Eye (tissue), 1 donor: ENCODE results near the gene CDH24.
A peak's percentile ranks its signal among the peaks of the same experiment; 100 is the strongest.

Experiments
- DNase-seq: peaks from one replicate; pipeline ENCODE4 v3.0.0-alpha.2; 2015

The CDH24 gene, protein sequence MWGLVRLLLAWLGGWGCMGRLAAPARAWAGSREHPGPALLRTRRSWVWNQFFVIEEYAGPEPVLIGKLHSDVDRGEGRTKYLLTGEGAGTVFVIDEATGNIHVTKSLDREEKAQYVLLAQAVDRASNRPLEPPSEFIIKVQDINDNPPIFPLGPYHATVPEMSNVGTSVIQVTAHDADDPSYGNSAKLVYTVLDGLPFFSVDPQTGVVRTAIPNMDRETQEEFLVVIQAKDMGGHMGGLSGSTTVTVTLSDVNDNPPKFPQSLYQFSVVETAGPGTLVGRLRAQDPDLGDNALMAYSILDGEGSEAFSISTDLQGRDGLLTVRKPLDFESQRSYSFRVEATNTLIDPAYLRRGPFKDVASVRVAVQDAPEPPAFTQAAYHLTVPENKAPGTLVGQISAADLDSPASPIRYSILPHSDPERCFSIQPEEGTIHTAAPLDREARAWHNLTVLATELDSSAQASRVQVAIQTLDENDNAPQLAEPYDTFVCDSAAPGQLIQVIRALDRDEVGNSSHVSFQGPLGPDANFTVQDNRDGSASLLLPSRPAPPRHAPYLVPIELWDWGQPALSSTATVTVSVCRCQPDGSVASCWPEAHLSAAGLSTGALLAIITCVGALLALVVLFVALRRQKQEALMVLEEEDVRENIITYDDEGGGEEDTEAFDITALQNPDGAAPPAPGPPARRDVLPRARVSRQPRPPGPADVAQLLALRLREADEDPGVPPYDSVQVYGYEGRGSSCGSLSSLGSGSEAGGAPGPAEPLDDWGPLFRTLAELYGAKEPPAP

DNA sequence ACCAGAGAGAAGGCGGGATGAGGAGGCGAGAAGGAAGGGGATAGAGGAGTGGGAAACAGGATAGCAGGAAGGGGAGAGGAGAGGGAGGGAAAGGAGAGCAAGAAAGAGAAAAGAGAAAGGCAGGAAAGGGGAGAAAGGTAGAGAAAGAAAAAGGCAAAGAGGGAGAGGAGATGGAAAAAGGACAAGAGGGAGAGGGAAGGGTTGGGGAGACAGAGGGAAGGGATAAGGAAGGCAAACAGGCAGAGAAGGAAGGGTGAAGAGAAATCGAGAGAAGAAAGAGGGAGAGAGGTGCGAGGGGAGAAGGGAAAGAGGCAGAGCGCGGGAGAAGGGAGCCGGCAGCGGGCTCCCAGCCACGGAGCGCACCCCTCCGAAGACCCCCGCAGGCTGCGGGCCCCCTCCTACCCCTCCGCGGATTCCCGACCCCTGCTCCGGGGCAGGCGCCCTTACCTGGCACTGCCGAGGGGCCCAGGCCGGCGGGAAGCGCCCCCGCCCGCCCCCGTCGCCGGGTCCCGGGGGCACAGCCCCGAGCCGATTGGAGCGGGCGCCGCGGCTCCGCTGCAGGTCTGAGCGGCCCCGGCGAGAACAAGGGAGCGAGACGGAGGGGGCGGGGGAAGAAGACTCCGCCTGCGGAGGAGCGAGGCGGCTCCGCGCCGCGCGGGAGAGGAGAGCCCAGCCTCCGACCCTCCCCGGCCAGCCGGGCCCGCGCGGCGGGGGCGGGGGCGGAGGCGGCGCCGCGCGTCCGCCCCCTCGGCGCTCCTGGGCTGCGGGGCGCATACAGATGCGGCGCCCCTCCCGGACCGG, at the start of gene CDH24:
Gene CDH24 (minus strand): TSS at position 565 of the 801 bp plus-strand sequence. CDS start 1,787 bp downstream, outside the sequence.
- peak; percentile 91 for DNase-seq

- DNase-seq, result no peak
Observed at GRCh38 chr14:23106747-23107045, 49.4 kb upstream of the CDH24 start.

DNA sequence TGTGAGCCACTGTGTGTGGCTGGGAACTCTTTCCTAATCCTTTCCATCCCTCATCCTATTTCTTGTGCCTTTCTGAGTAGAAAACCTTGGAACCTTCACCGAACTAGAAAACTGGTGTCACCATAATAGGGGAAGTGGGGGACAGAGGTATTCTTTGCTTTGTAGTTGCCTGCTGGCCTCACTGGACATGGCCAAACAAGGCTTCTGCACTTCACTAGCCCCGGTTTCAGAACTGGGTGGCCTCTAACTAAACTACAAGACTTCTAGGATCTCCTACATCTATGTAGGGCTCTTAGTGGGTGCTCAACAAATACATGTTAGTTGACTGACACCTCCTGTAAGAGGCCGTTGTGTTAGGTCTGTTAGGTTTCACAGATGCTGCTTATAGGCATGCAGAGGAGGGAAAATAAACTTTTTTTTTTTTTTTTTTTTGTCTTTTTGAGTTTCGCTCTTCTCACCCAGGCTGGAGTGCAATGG, 48.1 kb upstream of the CDH24 start:
- no peak for DNase-seq

GRCh38 chr14:23104591-23105347, 47.4 kb upstream of the CDH24 start, which contains the start of gene CIROP:
Gene CIROP (minus strand): TSS chr14:23104989. CDS start chr14:23104920, 69 bp downstream.
- no peak for DNase-seq

- no peak for DNase-seq
Observed at GRCh38 chr14:23104070-23104590, 46.8 kb upstream of the CDH24 start.

DNA sequence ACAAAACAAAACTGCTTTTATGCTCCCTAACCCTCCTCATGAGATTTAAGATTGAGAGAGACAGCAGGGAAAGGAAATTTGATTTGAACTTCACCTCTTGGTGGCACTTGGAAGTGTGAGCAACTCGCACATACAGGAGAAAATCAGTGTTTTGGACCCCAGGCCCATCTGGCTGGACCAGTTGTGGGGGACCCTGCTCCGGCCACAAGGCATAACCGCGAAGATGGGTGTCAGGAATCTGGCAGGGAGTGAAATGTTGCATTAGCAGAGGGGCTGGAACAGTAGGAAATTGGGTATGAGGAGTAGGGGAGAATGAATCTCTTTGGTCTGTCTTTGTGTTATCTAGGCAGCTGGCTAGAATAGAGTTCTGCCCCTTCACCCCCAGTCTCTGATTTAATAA, 46.3 kb upstream of the CDH24 start:
- DNase-seq, result no peak

DNA sequence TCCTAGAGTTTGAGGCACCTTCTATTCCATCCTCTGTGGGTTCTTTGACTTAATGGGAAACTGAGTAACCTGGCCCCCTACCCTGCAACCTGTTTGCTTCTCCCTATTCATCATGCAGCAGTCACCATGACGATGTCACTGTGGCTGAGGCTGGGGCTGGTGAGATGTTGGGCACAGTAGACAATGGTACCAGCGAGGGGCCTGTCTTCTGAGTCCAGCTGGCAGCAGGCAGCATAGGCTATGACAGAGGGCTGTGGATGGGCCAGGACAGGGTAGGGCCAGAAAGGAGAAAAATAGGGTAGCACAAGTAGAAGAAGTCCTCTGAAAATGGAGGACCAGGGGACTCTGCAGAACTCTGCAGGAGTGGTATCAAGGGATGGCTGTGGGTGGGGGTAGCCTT, 45.5 kb upstream of the CDH24 start:
- no peak for DNase-seq

GRCh38 chr14:23101986-23102625, 44.8 kb upstream of the CDH24 start:
- DNase-seq, result no peak

DNA sequence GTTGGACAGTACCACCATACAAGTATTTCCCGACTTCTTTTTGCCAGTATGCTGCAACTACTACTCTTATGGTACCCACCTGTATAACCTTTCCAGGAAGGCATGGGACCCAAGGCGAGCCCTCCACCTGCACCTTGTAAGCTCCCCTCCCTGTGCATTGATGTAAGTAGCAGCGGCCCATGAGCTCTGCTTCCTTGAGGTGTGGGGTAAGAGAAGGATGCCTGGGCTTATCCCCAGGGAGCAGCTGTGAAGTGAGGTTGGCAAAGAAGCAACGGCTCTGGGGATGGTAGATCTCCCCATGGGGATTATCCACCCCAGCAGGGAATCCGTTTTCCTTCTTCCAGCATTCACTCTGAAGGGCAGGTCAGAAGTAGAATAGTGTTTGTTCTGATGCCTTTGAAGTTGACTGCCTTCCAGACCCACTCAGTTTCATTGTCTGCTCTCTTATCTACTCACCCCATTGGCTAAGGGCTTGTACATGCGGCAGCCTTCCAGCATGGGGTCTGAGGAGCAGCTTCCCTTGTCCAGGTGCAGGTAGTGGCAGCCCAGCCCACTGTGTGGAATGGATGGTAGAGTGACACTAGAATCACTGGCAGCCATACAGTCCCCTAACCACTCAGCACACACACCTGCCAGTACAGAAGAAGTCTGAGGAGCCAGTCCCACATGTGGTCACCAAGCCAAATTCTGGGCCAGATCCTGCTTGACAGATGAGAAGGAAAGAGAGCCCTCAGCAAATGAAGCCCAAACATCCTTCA, 44.1 kb upstream of the CDH24 start:
- DNase-seq, result no peak

GRCh38 chr14:23099212-23099861, 42.0 kb upstream of the CDH24 start:
- no peak for DNase-seq

- no peak for DNase-seq
Observed at GRCh38 chr14:23097786-23098185, 40.5 kb upstream of the CDH24 start.

- DNase-seq, result peak; percentile 100
Observed at GRCh38 chr14:23095196-23096108, 38.1 kb upstream of the CDH24 start, which contains the start of gene C14orf119. Gene C14orf119 (plus strand): TSS chr14:23095505. CDS start chr14:23097659, 2,154 bp downstream.

DNA sequence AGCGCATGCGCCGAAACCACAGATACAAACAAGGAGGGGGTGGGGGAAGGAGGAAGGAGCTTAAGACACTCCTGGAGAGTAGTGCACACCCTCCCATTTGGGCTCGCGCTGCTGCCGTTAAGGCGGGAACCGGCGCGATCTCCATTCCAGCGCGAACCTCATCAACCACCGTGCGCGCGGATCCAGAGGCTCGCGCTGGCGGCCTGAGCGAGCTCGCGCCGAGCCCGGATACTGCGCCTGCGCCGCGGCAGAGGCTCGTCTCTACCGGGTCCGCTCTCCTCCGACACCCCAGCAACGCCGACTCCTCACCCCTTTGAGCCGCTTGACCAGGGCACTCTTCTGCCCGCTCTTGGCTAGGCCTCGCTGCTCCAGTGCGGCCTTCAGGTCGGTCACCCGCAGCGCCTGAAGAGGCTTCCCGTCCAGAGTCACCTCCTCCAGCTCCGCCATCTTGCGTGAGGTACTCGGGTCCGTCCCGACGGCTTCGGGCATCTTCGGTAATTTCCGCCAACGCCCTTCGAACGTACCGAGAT, 37.4 kb upstream of the CDH24 start, which contains the start of gene ACIN1:
Gene ACIN1 (minus strand): TSS at position 471 of the 530 bp plus-strand sequence. CDS start 24 bp downstream, at position 447.
- DNase-seq, result peak; percentile 95

- DNase-seq, result no peak
Observed at GRCh38 chr14:23093991-23094665, 36.8 kb upstream of the CDH24 start.

DNA sequence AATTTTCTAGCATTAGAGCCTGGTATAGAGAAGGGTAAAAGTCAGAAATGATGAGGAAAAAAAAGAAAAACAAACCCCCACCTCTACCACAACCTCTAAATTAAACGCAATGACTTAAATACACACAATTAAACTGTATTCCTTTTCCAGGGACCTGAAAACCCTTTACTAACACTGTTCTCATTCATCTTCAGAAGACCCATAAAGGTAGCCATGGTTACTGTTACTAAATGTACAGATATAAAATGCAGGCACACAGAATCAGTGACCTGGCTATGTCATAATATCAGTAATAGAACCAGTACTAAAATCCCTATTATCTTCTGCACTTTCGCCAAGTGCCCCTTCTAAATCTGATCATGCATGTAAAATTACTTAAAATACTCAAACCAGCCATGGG, 36.2 kb upstream of the CDH24 start:
- DNase-seq, result no peak

- DNase-seq, result no peak
Observed at GRCh38 chr14:23093104-23093503, 35.8 kb upstream of the CDH24 start.

DNA sequence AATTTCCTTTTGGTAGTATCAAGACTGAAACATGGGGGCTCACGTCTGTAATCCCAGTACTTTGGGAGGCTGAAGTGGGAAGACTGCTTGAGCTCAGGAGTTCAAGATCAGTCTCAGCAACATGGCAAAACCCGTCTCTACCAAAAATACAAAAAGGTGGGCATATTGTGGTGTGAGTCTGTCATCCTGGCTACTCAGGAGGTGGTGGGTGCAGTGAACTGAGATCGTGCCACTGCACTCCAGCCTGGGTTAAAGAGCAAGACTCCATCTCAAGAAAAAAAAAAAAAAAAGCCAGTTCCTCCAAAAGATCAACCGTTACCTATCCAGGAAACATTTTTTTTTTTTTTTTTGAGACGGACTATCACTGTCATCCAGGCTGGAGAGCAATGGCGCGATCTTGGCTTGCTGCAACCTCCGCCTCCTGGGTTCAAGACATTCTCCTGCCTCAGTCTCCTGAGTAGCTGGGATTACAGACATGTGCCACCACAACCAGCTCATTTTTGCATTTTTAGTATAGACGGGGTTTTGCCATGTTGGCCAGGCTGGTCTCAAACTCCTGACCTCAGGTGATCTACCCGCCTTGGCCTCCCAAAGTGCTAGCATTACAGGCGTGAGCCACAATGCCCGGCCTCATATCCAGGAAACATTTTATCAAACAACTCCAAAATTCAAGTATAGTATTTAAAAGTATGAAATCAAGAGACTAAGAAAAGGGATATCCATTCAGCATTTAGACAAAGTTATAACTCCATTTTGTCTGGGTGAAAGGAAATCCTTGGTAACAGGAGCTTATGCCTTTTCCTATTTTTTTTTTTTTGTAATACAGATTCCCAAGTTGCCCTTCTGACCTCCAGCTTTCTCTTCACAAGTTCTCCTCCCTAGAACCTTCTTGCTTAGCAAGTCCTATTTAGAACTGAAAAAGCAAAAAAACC, 34.2 kb upstream of the CDH24 start:
- no peak for DNase-seq
